CD4-positive, alpha-beta T cell (primary cell): ENCODE data around the gene MAP7D1. TPM values are rescaled to one million over a fixed set of nuclear protein-coding genes. Genes with fewer than 3 reads are reported as not detected.

ENCODE experiments used
- ATAC-seq: fragments of 200-7000 bp; cut with Tn5 transposase; one replicate; pipeline ENCODE4 v1.10.0; 2022; ENCODE audit warnings: mild to moderate bottlenecking; ENCODE audit not compliant: poor library complexity
- CTCF ChIA-PET: fragments of 350-600 bp; sonication (Branson Sonifier 250); formaldehyde crosslinking; loops from one replicate; lab custom pipeline; 2021; ENCODE audit warnings: antibody characterized with exemption, inconsistent platforms; lab: Charles Lee
- POLR2A ChIA-PET: fragments of 350-600 bp; sonication (Branson Sonifier 250); formaldehyde crosslinking; loops from one replicate; lab custom pipeline; 2021; ENCODE audit warnings: antibody characterized with exemption, inconsistent platforms; lab: Charles Lee
- DNase-seq, 14 experiments: peaks; one replicate each; pipeline ENCODE4 v3.0.0-alpha.2; 2013 to 2020; ENCODE audit warnings: mixed read lengths in 2 of 14
- H3K27ac ChIP-seq, 2 donors: one replicate each; pipeline versions ENCODE4 v1.5.1 to v1.7.0; 2013; ENCODE audit warnings: low read length in 2 of 2, low read depth in 1 of 2, mild to moderate bottlenecking in 1 of 2
- H3K27me3 ChIP-seq, 2 experiments: 1 replicate in 1 of 2; 2 replicates in 1 of 2; pipeline versions ENCODE4 v1.6.1 to v1.7.0; 2013; ENCODE audit warnings: low read length in 2 of 2, control low read depth in 1 of 2, mild to moderate bottlenecking in 1 of 2, moderate library complexity in 1 of 2; ENCODE audit not compliant: insufficient read depth in 2 of 2, control insufficient read depth in 1 of 2
- H3K36me3 ChIP-seq: one replicate; pipeline ENCODE4 v1.6.1; 2013; ENCODE audit warnings: low read length, control low read depth; ENCODE audit not compliant: insufficient read depth
- H3K4me1 ChIP-seq: one replicate; pipeline ENCODE4 v1.6.1; 2013; ENCODE audit warnings: low read length, control low read depth; ENCODE audit not compliant: insufficient read depth
- H3K4me3 ChIP-seq: one replicate; pipeline ENCODE4 v1.5.1; 2013; ENCODE audit warnings: mild to moderate bottlenecking, low read length, moderate library complexity
- H3K9me3 ChIP-seq, 2 experiments: 1 replicate in 1 of 2; 2 replicates in 1 of 2; pipeline versions ENCODE4 v1.6.1 to v1.7.0; 2013; ENCODE audit warnings: low read length in 2 of 2, mild to moderate bottlenecking in 2 of 2, control low read depth in 1 of 2, moderate library complexity in 1 of 2; ENCODE audit not compliant: control insufficient read depth in 1 of 2, insufficient read depth in 1 of 2
- H3K27ac Mint-ChIP-seq: one replicate; pipeline ENCODE4 v1.8.0; 2020; ENCODE audit warnings: mixed read lengths
- H3K27me3 Mint-ChIP-seq: one replicate; pipeline ENCODE4 v1.8.0; 2021; ENCODE audit warnings: mixed read lengths
- H3K36me3 Mint-ChIP-seq: one replicate; pipeline ENCODE4 v1.8.0; 2021; ENCODE audit warnings: low read depth, mixed read lengths
- H3K4me1 Mint-ChIP-seq: one replicate; pipeline ENCODE4 v1.8.0; 2021; ENCODE audit warnings: low read depth, mixed read lengths
- H3K4me3 Mint-ChIP-seq: one replicate; pipeline ENCODE4 v1.8.0; 2020; ENCODE audit warnings: mild to moderate bottlenecking, mixed read lengths
- H3K9me3 Mint-ChIP-seq: one replicate; pipeline ENCODE4 v1.8.0; 2020; ENCODE audit warnings: mixed read lengths
- CTCF ChIP-seq: fragments of 200-600 bp; IDR thresholded peaks from one replicate; pipeline ENCODE4 v1.8.0; 2022; ENCODE audit warnings: antibody characterized with exemption, mild to moderate bottlenecking
- intact Hi-C, 2 experiments: fragments of 100-400 bp; cut with DNase I in 1 of 2; cut with micrococcal nuclease in 1 of 2; formaldehyde crosslinking; loops; one replicate each; pipeline versions ENCODE4 v1.15.1 to v1.9.0; 2023 to 2025; cut with DNase I, micrococcal nuclease
- total RNA-seq, 174 experiments: library from RNA in 2 of 174; stranded (reverse) in 2 of 174; gene quantifications; one replicate each; pipeline ENCODE4 v1.2.3 and lab custom pipeline; 2021 to 2026

The MAP7D1 gene
- total RNA-seq, 2 experiments from 2014 or later, result 156 to 163 TPM

DNA sequence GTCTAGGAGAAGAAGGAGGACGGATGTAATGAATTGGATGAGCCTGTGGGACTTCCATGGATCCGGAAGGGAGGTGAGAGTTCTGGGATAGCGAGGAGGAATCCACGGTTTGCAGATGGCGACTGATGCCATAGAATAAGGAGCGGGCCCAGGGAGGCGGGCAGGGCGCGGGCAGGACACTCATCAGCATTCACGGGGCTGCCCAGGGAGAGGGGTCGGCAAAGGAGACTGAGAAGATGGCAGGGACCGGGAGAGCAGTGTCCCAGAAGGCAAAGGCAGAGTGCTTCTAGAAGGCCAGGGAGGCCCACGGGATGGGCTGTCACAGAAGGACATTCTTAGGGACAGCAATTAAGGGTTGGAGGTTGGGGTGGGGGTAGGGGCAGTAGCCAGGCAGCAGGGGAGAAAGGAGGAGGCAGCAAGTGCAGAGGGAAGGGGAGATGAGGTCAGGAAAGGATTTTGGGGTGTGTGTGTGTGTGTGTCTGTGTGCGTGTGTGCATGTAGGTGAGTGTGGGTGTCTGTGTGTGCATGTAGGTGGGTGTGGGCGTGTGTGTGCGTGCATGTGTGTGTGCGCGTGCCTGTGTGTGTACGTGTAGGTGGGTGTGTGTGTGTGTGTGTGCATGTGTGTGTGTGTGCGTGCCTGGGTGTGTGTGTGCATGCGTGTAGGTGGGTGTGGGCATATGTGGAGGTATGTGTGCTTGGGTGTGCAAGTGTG is 29.8 kb upstream of the MAP7D1 start:
- ChIA-PET CTCF (no interaction called here), POLR2A (no interaction called here)
- Histone ChIP-seq H3K27ac (no peak overlapping the region), H3K9me3 (peaks cover 0 to 3% of the 10 kb centered on the region in 2 experiments), H3K27me3 (peaks cover 19 to 24% of the 10 kb centered on the region in 2 experiments), H3K36me3 (no peaks in the 10 kb centered on the region), H3K4me3 (no peak overlapping the region), H3K4me1 (peaks cover 16% of the 10 kb centered on the region)
- intact Hi-C loops, result no loop called here
- H3K9me3 Mint-ChIP-seq, result no peaks in the 10 kb centered on the region
- H3K4me1 Mint-ChIP-seq, result peaks cover 27% of the 10 kb centered on the region
- TF ChIP-seq CTCF, result no peak
- H3K36me3 Mint-ChIP-seq, result no peaks in the 10 kb centered on the region
- DNase-seq (no peak), ATAC-seq (no peak)
- H3K27ac Mint-ChIP-seq, result no peak overlapping the region
- peaks cover 44% of the 10 kb centered on the region for H3K27me3 Mint-ChIP-seq
- peak overlapping the region; percentile 23 for H3K4me3 Mint-ChIP-seq

DNA sequence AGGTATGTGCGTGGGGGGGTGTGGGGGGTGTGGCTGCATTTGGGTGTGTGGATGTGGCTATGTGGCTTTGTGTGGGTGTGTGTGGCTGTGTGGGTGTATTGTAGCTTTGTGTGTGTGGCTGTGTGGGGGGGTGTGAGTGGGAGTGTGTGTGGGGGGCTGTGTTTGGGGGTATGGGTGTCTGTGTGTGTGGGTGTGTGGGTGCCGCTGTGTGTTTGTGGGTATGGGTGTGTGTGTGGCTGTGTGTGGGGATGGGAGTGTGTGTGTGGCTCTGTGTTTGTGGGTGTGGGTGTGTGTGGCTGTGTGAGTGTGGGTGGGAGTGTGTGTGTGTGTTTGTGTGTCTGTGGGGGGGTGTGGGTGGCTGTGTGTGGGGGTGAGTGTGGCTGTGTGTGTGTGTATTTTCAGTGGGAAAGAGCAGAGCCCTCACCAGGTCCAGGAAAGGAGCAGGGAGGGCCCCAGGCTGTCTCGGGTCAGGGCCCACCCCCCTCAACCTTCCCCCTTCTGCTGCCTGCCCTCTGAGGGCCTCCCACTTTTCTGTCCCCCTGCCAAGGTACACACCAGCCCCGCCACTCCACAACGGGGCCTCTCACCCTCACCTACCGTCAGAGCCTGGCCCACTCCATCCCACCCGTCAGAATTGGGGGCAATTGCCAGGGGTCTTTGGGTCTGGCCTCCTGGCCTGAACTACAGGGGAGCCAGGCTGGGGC is 29.0 kb upstream of the MAP7D1 start:
- H3K27ac Mint-ChIP-seq, result no peak overlapping the region
- intact Hi-C loops, result no loop called here
- H3K9me3 Mint-ChIP-seq, result no peaks in the 10 kb centered on the region
- POLR2A ChIA-PET, result no interaction called here
- H3K27ac ChIP-seq, result no peak overlapping the region
- no peak for TF ChIP-seq CTCF
- peaks cover 27% of the 10 kb centered on the region for H3K4me1 Mint-ChIP-seq
- H3K27me3 ChIP-seq, result peaks cover 17 to 24% of the 10 kb centered on the region in 2 experiments
- peaks cover 0 to 3% of the 10 kb centered on the region in 2 experiments for H3K9me3 ChIP-seq
- no peaks in the 10 kb centered on the region for H3K36me3 Mint-ChIP-seq
- peaks cover 16% of the 10 kb centered on the region for H3K4me1 ChIP-seq
- H3K4me3 Mint-ChIP-seq, result no peak overlapping the region
- CTCF ChIA-PET, result no interaction called here
- H3K36me3 ChIP-seq, result no peaks in the 10 kb centered on the region
- DNase-seq, result no peak
- H3K27me3 Mint-ChIP-seq, result peaks cover 39% of the 10 kb centered on the region
- no peak overlapping the region for H3K4me3 ChIP-seq
- no peak for ATAC-seq

DNA sequence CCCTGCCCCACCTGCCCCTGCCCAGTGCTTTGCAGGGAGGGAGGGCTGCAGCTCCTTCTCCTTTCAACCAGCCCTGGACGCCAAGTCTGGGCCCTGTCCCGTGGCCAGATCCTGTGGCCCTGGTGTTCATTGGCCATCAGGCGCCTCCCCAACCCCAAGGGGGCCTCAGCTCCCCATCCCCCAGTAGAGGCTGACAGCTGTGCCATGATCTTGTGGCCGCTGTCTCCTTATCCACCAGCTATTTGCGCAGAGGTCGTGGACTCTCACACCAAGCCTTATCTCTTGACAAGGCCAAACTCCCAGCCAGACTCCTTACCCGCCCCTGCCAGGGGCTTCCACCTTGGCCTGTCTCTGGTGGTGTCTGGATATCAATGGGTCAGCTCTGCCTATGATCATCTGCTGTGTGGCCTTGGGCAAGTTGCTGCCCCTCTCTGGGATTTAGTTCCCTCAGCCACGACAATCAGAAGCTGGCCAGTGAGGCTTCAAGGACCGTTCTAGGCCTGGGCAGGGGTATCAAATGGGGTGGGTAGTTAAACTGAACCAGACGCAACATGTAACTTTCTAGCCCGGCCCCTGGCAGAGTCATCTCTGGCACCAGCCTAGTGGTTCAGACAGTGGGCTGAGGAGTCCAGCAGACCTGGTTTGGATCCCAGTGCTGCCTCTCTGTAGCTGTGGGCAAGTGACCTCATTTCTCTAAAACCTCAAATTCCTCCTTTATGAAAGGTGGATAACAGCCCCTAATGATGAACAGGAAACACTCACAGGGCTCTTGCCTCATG is 27.6 kb upstream of the MAP7D1 start:
- CTCF ChIA-PET, result no interaction called here
- H3K36me3 ChIP-seq, result no peaks in the 10 kb centered on the region
- Mint-ChIP-seq H3K27ac (no peak overlapping the region), H3K27me3 (peaks cover 26% of the 10 kb centered on the region), H3K4me1 (peaks cover 21% of the 10 kb centered on the region), H3K9me3 (no peaks in the 10 kb centered on the region), H3K36me3 (no peaks in the 10 kb centered on the region), H3K4me3 (no peak overlapping the region)
- POLR2A ChIA-PET, result interaction anchor here (1.0 to 1.2 kb wide), 2 partner anchors 20 to 32 kb away, joined by 3 read pairs; no protein-coding TSS in a partner anchor
- no peak for ATAC-seq
- H3K4me3 ChIP-seq, result no peak overlapping the region
- intact Hi-C loops, result no loop called here
- no peak for DNase-seq
- H3K27ac ChIP-seq, result no peak overlapping the region
- H3K4me1 ChIP-seq, result peaks cover 16% of the 10 kb centered on the region
- peaks cover 0 to 3% of the 10 kb centered on the region in 2 experiments for H3K9me3 ChIP-seq
- no peak for TF ChIP-seq CTCF
- H3K27me3 ChIP-seq, result peaks cover 14 to 24% of the 10 kb centered on the region in 2 experiments
